Bronchial smooth muscle cell (primary cell): ENCODE results near the gene MAPK14. TPM values are rescaled to one million over a fixed set of nuclear protein-coding genes. Genes with fewer than 3 reads are reported as not detected.

Experiments
- total RNA-seq: library from RNA; depleted of rRNA; stranded (reverse); fragments of >200 nt; gene quantifications from 2 replicates; pipeline ENCODE4 v1.2.1, GENCODE V29; 2014

MAPK14 gene
- total RNA-seq, result 31.1 and 36.3 TPM in 2 replicates

GRCh38 chr6:36027501-36028087 is at the start of gene MAPK14:
TSS of gene MAPK14 (plus strand) at chr6:36027808. CDS start at chr6:36028158, 350 bp downstream.

DNA sequence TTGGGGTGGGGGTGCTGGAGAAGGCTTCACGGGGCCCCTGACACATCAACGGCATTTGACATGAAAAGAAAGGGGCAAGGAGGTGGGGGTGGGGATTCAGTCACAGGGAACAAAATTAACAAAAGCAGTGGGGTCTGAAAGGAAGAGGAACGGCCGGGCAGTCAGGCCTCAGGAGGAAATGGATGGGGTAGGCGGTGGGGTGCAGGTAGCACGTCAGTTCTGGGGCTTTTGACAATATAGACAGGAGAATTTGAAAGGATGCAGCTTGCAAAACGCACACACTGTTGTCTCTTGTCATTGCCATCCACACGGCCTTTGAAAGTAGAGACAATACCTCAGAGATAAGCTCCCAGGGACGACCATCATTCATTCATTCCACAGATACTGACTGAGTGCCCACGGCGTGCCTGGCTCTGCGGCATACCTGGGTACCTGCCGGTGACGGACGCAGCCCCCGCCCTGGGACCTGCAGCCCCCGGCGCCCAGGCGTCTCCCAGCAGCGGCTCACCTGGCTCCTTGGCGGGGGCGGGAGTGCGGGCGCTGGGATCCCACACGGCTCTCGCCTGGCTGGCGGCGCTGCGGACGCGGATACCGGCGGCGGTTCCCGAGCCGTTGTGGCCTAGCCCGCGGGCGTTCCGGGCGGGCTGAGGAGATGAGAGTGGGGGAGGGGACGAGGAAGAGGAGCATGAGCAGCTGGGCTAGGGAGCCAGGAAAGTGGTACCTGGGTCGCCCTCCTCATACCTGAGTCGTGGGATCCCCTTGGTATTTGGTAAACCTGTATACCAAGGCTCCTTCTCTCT is 3.4 kb upstream of the MAPK14 start, which contains the start of gene SLC26A8:
Gene SLC26A8 (minus strand): TSS at position 646 of the 800 bp plus-strand sequence. CDS start 4,934 bp downstream, outside the sequence.

GRCh38 chr6:36129941-36130666 is 102.5 kb downstream of the MAPK14 start, which contains the start of gene MAPK13:
TSS of gene MAPK13 (plus strand) at chr6:36130513. CDS start at chr6:36130583, 70 bp downstream.

Other genes with a start within 250 kb of the MAPK14 start
- gene CLPSL1, start 246.8 kb upstream of the MAPK14 start, total RNA-seq, result not detected in 2 replicates
- gene CLPS, start 230.5 kb upstream of the MAPK14 start, total RNA-seq, result not detected in 2 replicates
- gene LHFPL5, start 222.5 kb upstream of the MAPK14 start, total RNA-seq, result not detected in 2 replicates
- gene SRPK1, start 106.7 kb upstream of the MAPK14 start, total RNA-seq, result 28.5 and 28.9 TPM in 2 replicates
- under 0.01 TPM in 1 of 2 replicates, not detected in the other for gene SLC26A8, start 3.2 kb upstream of the MAPK14 start, total RNA-seq
- 5.2 and 10.2 TPM in 2 replicates for gene MAPK13, start 102.7 kb downstream of the MAPK14 start, total RNA-seq
- 6.8 and 9.2 TPM in 2 replicates for gene BRPF3, start 168.9 kb downstream of the MAPK14 start, total RNA-seq
- not detected in 2 replicates for gene PNPLA1, start 242.3 kb downstream of the MAPK14 start, total RNA-seq